ENCODE data around the gene ASCC2.

- TF ChIP-seq CTCF (IDR thresholded peaks at IDR 0.05) (no peak), POLR2A (IDR thresholded peaks at IDR 0.05) (no peak)
These were observed 2.4 kb upstream of the ASCC2 start for GRCh38 chr22:29840498-29840897.
